B cell (primary cell): Measurements from ENCODE around the gene COL6A1. TPM values are rescaled to one million over a fixed set of nuclear protein-coding genes. Genes with fewer than 3 reads are reported as not detected.

Experiments
- ATAC-seq: fragments of 200-7000 bp; cut with Tn5 transposase; one replicate; pipeline ENCODE4 v1.10.0; 2021; ENCODE audit warnings: low read depth, mild to moderate bottlenecking, moderate number of reproducible peaks, moderate library complexity
- CTCF ChIA-PET: fragments of 350-600 bp; sonication (Branson Sonifier 250); formaldehyde crosslinking; loops from one replicate; lab custom pipeline; 2021; ENCODE audit warnings: antibody characterized with exemption, inconsistent platforms; lab: Charles Lee
- POLR2A ChIA-PET: fragments of 350-600 bp; sonication (Branson Sonifier 250); formaldehyde crosslinking; loops from one replicate; lab custom pipeline; 2021; ENCODE audit warnings: antibody characterized with exemption; lab: Charles Lee
- DNase-seq: peaks from one replicate; pipeline ENCODE4 v3.0.0; 2013
- H2AFZ ChIP-seq: 2 replicates; pipeline ENCODE4 v1.6.1; 2012; ENCODE audit warnings: mild to moderate bottlenecking, low read depth, low read length; ENCODE audit not compliant: insufficient read depth, poor library complexity, severe bottlenecking
- H3K27ac ChIP-seq, 2 donors: 1 replicate in 1 of 2; 2 replicates in 1 of 2; pipeline ENCODE4 v1.5.1; 2012 to 2013; ENCODE audit warnings: low read length in 2 of 2, mild to moderate bottlenecking in 2 of 2, moderate library complexity in 1 of 2
- H3K27me3 ChIP-seq, 4 experiments: fragments of 200-600 bp in 1 of 4; sonication (generic) in 1 of 4; replicated peaks in 1 of 4; 1 replicate in 2 of 4; 2 replicates in 2 of 4; pipeline versions ENCODE4 v1.6.1 to v1.7.0; 2013 to 2016; ENCODE audit warnings: low read length in 3 of 4, mild to moderate bottlenecking in 2 of 4, mixed read lengths in 1 of 4, moderate library complexity in 1 of 4; ENCODE audit not compliant: insufficient read depth in 4 of 4, control insufficient read depth in 3 of 4; ENCODE audit errors: control extremely low read depth in 1 of 4
- H3K36me3 ChIP-seq, 2 experiments: replicated peaks in 1 of 2; 1 replicate in 1 of 2; 2 replicates in 1 of 2; pipeline versions ENCODE4 v1.6.1 to v1.7.1; 2013; ENCODE audit warnings: low read length in 1 of 2; ENCODE audit not compliant: insufficient read depth in 2 of 2, control insufficient read depth in 1 of 2; ENCODE audit errors: control extremely low read depth in 1 of 2, extremely low read depth in 1 of 2
- H3K4me1 ChIP-seq, 2 donors: fragments of 200-600 bp in 1 of 2; sonication (generic) in 1 of 2; 1 replicate in 1 of 2; 2 replicates in 1 of 2; pipeline versions ENCODE4 v1.5.1 to v1.6.1; 2013 to 2017; ENCODE audit warnings: low read length in 2 of 2; ENCODE audit not compliant: control insufficient read depth in 2 of 2, insufficient read depth in 2 of 2
- H3K4me2 ChIP-seq: replicated peaks from 2 replicates; pipeline ENCODE3; 2012; ENCODE audit warnings: mild to moderate bottlenecking, low read depth, low read length; ENCODE audit not compliant: poor library complexity, severe bottlenecking
- H3K4me3 ChIP-seq, 5 experiments: fragments of 200-600 bp in 1 of 5; sonication (generic) in 1 of 5; 1 replicate in 3 of 5; 2 replicates in 2 of 5; pipeline versions ENCODE4 v1.5.1 to v1.7.0; 2011 to 2016; ENCODE audit warnings: low read length in 4 of 5, mild to moderate bottlenecking in 4 of 5, low read depth in 2 of 5, control low read depth in 1 of 5, moderate library complexity in 1 of 5; ENCODE audit not compliant: insufficient read depth in 1 of 5; ENCODE audit errors: control extremely low read depth in 1 of 5, extremely low read depth in 1 of 5
- H3K79me2 ChIP-seq: fragments of 200-600 bp; sonication (generic); one replicate; pipeline ENCODE4 v1.6.0; 2016; ENCODE audit warnings: low read length; ENCODE audit not compliant: control insufficient read depth, insufficient read depth
- H3K9ac ChIP-seq: fragments of 200-600 bp; sonication (generic); 2 replicates; pipeline ENCODE4 v1.6.1; 2017; ENCODE audit warnings: mild to moderate bottlenecking, low read length, moderate library complexity
- H3K9me3 ChIP-seq, 3 donors: one replicate each; pipeline versions ENCODE4 v1.6.1 to v1.7.1; 2013; ENCODE audit warnings: low read length in 2 of 3; ENCODE audit not compliant: control insufficient read depth in 2 of 3, insufficient read depth in 1 of 3; ENCODE audit errors: control extremely low read depth in 1 of 3
- H4K20me1 ChIP-seq: 2 replicates; pipeline ENCODE4 v1.6.0; 2012; ENCODE audit warnings: mild to moderate bottlenecking, low read length; ENCODE audit not compliant: insufficient read depth, control insufficient read depth, poor library complexity, severe bottlenecking
- H3K27ac Mint-ChIP-seq: one replicate; pipeline ENCODE4 v1.8.0; 2021; ENCODE audit warnings: mixed read lengths
- H3K27me3 Mint-ChIP-seq: one replicate; pipeline ENCODE4 v1.8.0; 2021; ENCODE audit warnings: mixed read lengths
- H3K4me1 Mint-ChIP-seq: one replicate; pipeline ENCODE4 v1.8.0; 2021; ENCODE audit warnings: mixed read lengths
- H3K4me3 Mint-ChIP-seq: one replicate; pipeline ENCODE4 v1.8.0; 2021; ENCODE audit warnings: mixed read lengths
- H3K9me3 Mint-ChIP-seq: one replicate; pipeline ENCODE4 v1.8.0; 2022; ENCODE audit warnings: mixed read lengths; ENCODE audit not compliant: insufficient read depth
- EZH2 ChIP-seq: IDR thresholded peaks from 2 replicates; pipeline ENCODE4 v1.6.1; 2012; ENCODE audit warnings: borderline replicate concordance, low read depth, mild to moderate bottlenecking, moderate library complexity, low read length; ENCODE audit not compliant: insufficient read depth, poor library complexity, severe bottlenecking
- WGBS: methylation state at CpG from one replicate; pipeline ENCODE4 v1.1.5; 2013; ENCODE audit warnings: missing lambda C conversion rate; ENCODE audit not compliant: insufficient coverage; 5-methylcytosine and 5-hydroxymethylcytosine counted together
- intact Hi-C: fragments of 100-400 bp; cut with micrococcal nuclease; formaldehyde crosslinking; loops from one replicate; pipeline ENCODE4 v1.10.0; 2022
- polyA plus RNA-seq: library from polyadenylated mRNA; depleted of rRNA; stranded (reverse); fragments of >200 nt; gene quantifications from 2 replicates; pipeline ENCODE4 v1.2.3, GENCODE V29; 2012
- total RNA-seq, 2 donors: library from RNA; stranded (reverse); fragments of 120-200 nt in 1 of 2; gene quantifications; 1 replicate in 1 of 2; 2 replicates in 1 of 2; pipeline versions ENCODE4 v1.2.3 to v1.2.4, GENCODE V29; 2013 to 2022
- TF ChIP-seq, protein P1 (sequence below): fragments of 200-600 bp; IDR thresholded peaks from one replicate; pipeline ENCODE4 v1.8.0; 2022; ENCODE audit warnings: antibody characterized with exemption, mild to moderate bottlenecking

COL6A1 gene
- total and polyA plus RNA-seq, 2 donors (not counting 1 experiment from before 2014, with no cell fraction given) = 0.39 to 0.67 TPM

DNA sequence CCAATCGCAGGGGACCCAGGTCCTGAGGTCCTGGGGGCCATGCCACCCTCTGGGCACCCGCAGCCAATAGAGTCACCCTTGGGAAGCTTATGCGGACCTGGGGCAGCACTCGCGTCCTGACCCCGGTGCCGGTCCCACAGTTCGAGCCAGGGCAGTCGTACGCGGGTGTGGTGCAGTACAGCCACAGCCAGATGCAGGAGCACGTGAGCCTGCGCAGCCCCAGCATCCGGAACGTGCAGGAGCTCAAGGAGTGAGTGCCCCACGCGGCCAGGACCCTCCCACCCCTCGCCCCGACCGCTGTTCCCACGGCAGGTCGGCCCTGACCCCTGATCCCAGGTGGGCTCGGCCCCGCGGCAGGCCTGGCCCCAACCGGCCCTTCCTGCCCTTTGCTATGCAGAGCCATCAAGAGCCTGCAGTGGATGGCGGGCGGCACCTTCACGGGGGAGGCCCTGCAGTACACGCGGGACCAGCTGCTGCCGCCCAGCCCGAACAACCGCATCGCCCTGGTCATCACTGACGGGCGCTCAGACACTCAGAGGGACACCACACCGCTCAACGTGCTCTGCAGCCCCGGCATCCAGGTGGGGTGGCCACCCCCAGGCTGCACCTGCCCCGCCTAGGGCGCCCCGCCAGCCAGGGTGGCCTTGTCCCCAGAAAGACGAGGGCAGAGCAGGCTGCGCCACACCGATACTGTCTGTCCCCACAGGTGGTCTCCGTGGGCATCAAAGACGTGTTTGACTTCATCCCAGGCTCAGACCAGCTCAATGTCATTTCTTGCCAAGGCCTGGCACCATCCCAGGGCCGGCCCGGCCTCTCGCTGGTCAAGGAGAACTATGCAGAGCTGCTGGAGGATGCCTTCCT lies 20.5 kb downstream of the COL6A1 start:
- ChIA-PET CTCF (no interaction called here), POLR2A (no interaction called here)
- WGBS = 93% methylated on average over 51 of the region's 51 CpGs
- Histone ChIP-seq H4K20me1 (no peaks in the 10 kb centered on the region), H3K27ac (no peak overlapping the region), H3K9ac (no peak overlapping the region), H3K9me3 (peaks cover 0 to 45% (median 0%) of the 10 kb centered on the region in 3 donors), H3K79me2 (no peaks in the 10 kb centered on the region), H2AFZ (no peak overlapping the region), H3K4me3 (no peak overlapping the region), H3K4me2 (no peak overlapping the region), H3K36me3 (no peaks in the 10 kb centered on the region), H3K4me1 (no peaks in the 10 kb centered on the region), H3K27me3 (no peaks in the 10 kb centered on the region)
- intact Hi-C loops = no loop called here
- no peak for DNase-seq
- Mint-ChIP-seq H3K4me1 (no peaks in the 10 kb centered on the region), H3K9me3 (no peaks in the 10 kb centered on the region), H3K27me3 (no peaks in the 10 kb centered on the region), H3K4me3 (no peak overlapping the region), H3K27ac (no peak overlapping the region)
- no peak for TF ChIP-seq EZH2
- TF ChIP-seq, protein P1, sequence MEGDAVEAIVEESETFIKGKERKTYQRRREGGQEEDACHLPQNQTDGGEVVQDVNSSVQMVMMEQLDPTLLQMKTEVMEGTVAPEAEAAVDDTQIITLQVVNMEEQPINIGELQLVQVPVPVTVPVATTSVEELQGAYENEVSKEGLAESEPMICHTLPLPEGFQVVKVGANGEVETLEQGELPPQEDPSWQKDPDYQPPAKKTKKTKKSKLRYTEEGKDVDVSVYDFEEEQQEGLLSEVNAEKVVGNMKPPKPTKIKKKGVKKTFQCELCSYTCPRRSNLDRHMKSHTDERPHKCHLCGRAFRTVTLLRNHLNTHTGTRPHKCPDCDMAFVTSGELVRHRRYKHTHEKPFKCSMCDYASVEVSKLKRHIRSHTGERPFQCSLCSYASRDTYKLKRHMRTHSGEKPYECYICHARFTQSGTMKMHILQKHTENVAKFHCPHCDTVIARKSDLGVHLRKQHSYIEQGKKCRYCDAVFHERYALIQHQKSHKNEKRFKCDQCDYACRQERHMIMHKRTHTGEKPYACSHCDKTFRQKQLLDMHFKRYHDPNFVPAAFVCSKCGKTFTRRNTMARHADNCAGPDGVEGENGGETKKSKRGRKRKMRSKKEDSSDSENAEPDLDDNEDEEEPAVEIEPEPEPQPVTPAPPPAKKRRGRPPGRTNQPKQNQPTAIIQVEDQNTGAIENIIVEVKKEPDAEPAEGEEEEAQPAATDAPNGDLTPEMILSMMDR = no peak
- no peak for ATAC-seq

GRCh38 chr21:46002841-46003574 lies 21.4 kb downstream of the COL6A1 start:
- Mint-ChIP-seq H3K4me1 (no peaks in the 10 kb centered on the region), H3K27me3 (no peaks in the 10 kb centered on the region), H3K4me3 (no peak overlapping the region), H3K9me3 (no peaks in the 10 kb centered on the region), H3K27ac (no peak overlapping the region)
- no peak overlapping the region for H3K4me2 ChIP-seq
- DNase-seq (no peak), ATAC-seq (no peak)
- no peaks in the 10 kb centered on the region for H3K4me1 ChIP-seq
- TF ChIP-seq, protein P1 = no peak
- TF ChIP-seq EZH2 = no peak
- H3K36me3 ChIP-seq = no peaks in the 10 kb centered on the region
- H3K27ac ChIP-seq = no peak overlapping the region
- H3K4me3 ChIP-seq = no peak overlapping the region
- POLR2A ChIA-PET = no interaction called here
- CTCF ChIA-PET = no interaction called here
- peaks cover 0 to 54% (median 0%) of the 10 kb centered on the region in 3 donors for H3K9me3 ChIP-seq
- H3K27me3 ChIP-seq = no peaks in the 10 kb centered on the region
- H2AFZ ChIP-seq = no peak overlapping the region
- no peaks in the 10 kb centered on the region for H4K20me1 ChIP-seq
- intact Hi-C loops = no loop called here
- no peak overlapping the region for H3K9ac ChIP-seq
- WGBS = 95% methylated on average over 54 of the region's 54 CpGs
- no peaks in the 10 kb centered on the region for H3K79me2 ChIP-seq
